GM21786 (cell line): ENCODE data around the gene CMKLR1.

Experiments used
- ATAC-seq: cut with Tn5 transposase; IDR thresholded peaks from one replicate; pipeline ENCODE4 v1.9.1; 2021; ENCODE audit not compliant: unreplicated experiment

The CMKLR1 gene, protein sequence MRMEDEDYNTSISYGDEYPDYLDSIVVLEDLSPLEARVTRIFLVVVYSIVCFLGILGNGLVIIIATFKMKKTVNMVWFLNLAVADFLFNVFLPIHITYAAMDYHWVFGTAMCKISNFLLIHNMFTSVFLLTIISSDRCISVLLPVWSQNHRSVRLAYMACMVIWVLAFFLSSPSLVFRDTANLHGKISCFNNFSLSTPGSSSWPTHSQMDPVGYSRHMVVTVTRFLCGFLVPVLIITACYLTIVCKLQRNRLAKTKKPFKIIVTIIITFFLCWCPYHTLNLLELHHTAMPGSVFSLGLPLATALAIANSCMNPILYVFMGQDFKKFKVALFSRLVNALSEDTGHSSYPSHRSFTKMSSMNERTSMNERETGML

DNA sequence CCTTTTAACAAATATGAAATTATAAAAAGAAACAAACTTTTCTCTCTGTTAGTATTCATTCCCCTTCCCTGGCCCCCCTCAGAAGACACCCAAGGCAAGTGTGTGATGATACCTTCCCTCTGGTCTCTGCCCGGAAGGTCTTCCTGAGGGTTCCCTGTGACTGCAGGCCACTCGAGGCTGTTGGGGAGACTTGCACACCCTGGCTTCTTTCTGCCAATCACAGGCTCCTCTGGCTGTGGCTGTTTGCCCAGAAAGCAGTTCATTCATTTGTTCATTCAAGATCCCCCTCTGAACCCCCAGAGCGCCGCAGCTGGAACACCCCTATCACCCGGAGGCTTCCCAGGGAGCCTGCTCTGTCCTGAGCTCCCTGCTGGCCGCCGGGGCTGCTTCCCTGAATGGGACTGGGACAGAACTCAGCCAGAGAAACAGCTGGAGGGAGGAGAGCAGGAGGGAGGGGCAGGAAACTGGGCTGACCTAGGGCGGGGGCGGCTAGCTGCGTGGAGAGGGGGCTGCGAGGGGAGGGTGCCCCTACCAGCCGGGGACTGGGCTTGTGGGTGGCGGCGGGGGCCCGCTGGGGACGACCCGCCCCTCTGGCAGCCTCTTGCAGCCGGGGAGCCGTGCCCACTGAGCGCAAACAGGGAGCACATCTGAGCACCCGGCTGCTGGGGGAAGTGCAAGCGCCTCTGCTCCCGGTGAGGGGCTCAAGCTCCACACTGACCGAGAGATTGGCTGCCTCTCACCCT is at the start of gene CMKLR1:
CMKLR1 (minus strand) TSS at position 397 of the 743 bp plus-strand sequence. CDS start 45,720 bp downstream, outside the sequence.
- ATAC-seq, result no peak

DNA sequence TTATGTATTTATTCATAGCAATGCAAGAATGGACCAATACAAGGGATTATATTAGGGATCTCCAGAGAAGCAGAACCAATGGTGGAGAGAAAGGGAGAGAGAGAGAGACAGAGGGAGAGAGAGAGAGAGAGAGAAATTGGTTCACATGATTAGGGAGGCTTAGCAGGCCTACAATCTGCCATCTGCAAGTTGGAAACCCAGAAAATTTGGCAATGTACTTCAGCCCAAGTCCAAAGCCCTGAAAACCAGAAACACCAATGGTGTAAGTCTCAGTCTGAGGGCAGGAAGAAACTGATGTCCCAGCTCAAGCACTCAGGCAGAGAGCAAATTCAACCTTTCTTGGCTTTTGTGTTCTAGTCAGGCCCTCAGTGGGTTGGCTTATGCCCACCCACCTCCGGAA is 48.7 kb upstream of the CMKLR1 start:
- ATAC-seq, result no peak

DNA sequence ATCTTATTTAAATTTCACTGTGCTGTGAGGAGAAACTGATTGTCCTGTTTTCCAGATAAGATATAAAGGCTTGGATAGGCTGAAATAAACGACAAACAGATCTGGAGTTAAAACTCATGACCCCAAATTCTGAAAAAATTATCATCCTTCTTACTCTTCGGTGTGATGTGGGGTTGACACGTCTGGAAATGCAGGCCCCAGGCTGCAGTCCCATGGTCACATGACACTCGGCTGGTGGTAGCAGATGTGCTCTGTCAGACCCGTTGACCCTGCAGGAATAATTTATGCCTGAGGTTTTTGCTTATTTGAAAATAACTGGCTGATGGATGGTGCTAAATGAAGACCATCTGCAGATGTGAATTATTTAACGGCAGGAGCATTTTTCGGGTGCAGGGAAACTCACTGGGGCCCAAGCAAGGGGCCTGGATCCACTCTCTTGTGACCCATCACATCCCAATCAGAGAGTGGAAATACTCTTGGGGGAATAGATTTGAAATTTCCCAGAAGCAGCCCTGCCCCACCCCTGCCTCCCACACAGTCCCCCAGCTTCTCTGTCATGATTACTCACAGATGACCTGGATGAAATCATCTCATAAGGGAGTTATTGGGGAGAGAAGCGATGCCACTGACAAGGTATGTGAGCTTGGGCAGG is 47.7 kb upstream of the CMKLR1 start:
- no peak for ATAC-seq

DNA sequence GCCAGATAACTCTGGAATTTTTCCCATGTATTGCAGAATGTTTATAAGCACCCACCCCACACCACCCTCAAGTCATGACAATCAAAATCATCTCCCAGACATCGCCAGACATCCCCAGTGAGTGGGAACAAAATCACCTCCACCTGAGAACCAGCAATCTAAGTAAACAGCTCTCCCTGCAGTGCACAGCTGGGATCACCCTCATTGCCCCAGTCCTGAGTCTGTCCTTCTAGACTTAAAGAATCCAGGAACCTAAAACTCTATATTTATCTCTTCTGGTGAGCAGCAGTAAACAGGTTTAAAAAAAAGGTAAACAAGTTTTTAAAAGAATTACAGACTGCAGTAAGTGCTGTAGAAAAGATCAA is 43.3 kb upstream of the CMKLR1 start:
- no peak for ATAC-seq

DNA sequence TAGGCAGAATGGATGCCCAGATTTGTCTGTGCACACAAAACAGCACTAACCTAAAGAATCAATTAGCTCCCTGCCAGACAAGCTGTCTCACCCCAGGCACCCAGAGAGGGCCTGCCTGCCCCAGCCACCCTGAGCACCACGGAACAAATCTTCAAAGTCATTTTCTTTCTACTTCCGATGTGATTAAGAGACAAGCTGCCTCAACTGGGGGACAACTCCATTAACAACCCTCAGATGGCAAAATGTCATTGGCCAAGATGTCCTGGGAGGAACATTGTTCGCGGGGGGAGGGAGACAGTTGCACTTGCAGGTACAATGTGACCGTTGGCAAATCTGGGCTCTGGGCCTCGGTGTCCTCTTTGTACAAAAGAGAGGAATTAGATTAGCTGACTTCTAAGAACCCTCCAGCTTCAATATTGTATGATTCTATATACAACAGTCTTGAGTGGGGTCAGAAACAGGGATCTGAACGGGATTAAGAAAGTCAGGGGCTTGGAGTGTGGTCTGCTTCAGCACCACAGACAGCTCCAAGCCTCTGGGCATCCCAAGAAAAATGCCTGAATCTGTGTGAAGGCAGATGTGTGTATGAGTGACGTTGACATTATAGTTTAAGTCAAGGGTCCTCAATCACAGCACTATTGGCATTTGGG is 42.8 kb upstream of the CMKLR1 start:
- no peak for ATAC-seq

DNA sequence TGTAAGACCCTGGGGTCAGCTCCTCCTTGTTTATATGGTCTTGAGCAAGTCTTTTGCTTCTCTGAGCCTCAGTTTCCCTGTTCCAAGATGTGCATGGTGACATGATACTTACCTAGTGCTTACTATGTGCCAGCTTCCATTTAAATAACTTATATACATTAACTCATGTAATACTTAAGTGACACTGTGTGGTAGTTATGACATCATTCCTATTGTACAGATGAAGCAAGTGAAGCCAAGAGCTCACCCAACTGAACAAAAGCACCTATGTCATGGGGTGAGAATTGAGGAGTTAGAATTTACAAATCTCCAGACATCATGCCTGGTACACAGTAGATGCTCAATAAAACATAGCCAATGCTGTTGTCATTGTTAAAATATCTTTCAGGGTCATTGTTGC is 41.3 kb upstream of the CMKLR1 start:
- no peak for ATAC-seq

DNA sequence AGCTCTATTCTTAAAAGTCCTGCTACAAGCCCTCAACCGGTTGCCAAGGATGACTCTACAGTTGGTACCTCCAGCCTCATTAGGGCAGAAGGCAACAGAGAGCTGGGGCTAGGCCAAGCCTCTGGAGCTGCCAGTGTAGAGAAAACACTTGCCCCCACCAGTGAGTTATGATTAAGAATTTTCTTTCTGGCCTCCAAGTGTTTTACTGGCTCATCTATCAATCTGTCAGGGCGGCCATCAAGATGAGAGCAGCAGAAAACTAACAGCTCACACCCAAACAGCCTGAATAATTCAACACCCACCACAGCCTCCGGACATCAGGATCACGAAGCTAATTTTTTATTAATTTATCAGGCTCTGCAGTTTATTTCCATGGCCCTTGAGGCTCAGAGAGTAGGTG is 40.7 kb upstream of the CMKLR1 start:
- ATAC-seq, result no peak

DNA sequence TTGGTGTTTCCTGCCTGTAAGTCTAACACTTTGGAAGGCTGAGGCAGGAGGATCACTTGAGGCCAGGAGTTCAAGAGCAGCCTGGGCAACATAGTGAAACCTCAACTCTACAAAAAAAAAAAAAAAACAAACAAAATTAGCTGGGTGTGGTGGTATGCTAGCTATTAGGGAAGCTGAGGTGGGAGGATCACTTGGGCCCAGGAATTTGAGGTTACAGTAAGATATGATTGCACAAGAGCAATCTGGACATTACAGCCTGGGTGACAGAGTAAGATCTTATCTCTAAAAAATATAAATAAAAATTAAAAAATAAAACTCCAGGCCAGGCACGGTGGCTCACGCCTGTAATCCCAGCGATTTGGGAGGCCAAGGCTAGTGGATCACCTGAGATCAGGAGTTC is 39.8 kb upstream of the CMKLR1 start:
- no peak for ATAC-seq

DNA sequence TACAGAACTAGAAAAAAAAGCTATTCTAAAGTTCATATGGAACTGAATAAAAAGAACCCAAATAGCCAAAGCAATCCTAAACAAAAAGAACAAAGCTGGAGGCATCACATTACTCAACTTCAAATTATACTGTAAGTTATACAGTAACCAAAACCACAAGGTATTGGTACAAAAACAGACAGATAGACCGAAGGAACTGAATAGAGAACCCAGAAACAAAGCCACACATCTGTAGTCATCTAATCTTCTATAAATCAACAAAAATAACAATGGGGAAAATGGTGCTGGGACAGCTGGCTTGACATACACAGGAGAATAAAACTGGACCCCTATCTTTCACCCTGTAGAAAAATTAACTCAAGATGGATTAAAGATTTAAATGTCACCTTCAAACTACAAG is 38.1 kb upstream of the CMKLR1 start:
- no peak for ATAC-seq

DNA sequence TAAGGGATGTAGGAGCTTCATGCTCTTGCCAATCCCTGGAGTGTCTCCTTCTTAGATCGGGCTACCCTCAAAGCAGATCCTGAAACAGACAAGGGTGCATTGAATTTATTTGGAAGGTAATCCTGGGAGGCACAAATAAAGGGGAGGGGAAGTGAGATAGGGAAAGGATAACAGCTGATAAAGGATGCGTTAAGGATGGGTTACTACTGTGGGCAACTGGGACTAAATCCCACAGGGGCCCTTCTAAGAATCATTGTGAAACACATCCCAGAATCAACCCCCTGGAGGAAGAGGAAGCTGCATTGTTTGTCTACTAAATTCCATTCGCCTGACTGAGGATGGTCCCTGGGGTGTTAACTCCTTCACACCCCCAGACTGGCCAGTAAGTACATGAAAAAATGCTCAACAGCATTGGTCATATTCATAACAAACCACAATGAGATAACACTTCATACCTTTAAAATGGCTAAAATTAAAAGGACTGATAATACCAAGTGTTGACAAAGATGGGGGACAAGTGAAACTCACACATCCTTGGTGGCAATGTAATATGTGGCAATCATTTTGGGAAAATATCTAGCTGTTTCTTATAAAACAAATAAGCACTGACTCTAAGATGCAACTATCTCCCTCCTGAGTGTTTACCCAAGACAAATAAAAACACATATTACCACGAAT is 37.0 kb upstream of the CMKLR1 start:
- no peak for ATAC-seq

DNA sequence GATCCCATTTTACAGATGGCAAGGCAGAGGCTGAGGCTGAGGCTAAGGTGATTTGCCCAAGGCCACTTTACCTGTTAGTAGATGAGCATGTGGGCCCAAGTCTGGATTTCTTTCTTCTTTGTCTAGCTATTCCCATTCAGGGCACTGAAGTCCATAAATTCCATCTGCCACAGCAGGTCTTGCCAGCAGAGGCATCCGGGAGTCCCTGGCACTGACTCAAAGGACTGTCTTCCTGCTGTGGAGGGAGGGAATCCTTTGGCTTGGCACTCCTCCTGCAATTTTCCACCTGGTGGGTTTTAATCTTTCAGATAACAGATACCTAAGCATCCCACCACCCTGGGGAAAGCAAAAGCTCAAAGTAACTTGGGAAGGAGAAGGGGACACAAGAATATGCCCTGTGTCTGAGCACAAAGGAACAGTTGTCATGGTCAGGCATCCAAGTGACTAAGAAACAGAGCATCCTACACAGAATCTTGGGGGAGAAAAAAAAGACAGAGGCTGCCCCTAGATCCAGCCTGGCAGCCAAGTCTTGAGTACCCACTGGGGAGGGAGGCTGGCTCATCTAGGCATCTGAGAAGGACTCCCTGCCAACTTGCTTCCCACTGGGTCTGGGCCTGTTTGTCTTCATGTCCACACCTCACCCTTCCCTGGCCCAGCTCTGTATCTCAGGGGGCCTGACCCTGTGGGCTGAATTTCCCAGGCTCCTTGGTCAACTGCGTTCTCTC is 35.6 kb upstream of the CMKLR1 start:
- ATAC-seq, result no peak

DNA sequence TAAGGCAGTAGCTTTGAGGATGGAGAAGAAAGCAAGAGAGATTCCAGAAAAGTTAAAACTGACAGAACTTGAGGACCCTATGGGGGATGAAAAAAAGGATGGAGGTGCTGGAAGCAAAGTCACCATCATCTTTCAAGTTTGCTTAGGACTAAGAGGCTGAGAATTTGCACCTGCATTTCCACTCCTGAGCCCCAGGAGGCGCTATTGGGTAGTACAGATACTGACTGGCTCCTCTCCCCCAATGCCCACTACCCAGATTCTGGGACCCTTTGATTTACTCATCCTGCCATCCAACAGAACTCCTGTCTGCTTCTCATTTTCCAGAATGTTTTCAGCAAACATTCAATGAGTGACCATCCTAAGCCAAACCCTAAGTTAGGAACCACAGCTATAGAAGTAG is 34.0 kb upstream of the CMKLR1 start:
- no peak for ATAC-seq

DNA sequence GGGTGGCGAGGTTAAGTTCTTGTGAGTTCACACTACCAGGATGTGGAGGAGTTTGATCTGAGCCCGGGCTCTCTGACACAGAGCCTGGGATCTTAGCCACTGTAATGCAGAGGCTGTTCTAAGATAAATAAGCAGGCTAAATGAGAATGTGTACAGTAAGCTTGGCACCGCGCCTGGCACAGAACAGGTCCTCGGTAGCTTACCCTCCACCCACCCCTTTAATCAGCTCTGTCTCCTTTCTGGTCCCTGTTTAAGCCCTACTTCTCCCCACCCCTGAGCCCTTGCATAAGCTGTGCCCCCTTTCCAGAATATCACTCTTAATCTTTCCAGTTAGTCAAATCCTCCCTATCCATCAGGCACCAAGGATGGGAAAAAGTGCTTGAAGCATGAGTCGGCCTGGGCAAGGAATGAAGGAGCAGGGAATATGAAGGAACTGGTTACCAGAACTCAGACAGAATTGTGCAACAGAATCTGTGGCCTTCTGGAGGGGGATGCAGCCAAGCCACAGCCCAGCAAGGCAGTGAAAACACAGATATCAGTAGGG is 32.8 kb upstream of the CMKLR1 start:
- no peak for ATAC-seq

DNA sequence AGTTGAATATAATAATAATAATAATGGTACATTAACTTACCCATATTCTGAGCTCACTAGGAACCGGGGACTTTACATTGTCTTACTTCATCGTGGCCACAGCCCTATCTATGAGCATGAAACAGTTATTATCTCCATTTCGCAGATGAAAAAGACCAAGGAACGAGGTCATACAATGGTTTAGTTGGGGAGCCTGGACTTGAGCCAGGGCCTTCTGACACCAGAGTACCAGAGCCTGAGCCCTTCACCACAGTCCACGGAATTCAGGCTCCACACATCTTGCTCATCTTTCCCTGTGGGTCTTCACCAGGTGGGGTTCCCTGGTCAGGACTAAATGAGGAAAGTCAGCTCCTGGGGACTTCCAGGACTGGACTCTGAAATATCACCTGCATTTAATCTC is 31.3 kb upstream of the CMKLR1 start:
- no peak for ATAC-seq

DNA sequence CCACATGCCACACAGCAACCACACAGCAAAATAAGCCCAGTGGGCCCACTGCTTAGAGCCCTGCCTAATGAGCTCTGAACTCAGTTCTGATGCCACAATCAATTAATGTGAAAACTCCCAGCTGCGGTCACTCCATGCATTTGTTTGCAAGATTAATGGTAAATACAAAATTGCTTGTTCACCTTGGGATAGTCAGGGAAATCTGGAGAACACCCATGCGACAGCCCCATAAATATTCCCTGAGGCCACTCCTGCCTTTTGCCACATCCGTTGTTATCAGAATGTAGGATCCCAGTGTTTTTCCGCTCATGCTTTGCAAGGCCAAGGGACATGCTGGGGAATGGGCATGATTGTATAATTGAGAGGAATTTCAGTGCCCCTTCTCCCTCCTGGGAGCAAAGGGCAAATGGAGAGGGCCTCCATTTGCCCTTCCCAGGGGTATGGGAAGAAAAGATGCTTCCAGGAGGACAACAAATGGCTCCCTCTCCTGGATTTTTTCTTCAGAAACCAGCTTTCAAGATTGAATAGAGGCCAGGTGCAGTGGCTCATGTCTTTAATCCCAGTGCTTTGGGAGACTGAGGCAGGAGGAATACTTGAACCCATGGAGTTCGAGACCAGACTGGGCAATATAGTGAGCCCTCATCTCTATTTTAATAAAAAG is 30.8 kb upstream of the CMKLR1 start:
- no peak for ATAC-seq

DNA sequence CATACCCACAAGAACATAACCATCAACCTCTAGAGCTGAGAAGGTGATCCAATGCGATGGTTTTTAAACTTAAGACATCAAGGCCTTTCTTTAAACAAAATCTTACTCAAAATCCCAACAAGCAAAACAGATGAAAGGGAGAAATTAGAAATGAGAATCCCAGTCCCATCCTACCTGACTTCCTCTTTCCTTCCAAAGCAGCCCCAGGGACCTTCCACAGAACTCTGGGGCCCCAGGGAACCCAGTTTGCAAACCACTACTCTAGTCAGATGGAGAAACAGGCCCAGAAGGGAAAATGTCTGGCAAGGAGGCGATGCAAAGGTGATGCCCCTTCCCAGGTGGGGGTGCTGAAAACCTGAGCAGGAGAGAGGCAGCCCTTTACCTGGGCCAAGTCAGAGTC is 29.0 kb upstream of the CMKLR1 start:
- ATAC-seq, result no peak

DNA sequence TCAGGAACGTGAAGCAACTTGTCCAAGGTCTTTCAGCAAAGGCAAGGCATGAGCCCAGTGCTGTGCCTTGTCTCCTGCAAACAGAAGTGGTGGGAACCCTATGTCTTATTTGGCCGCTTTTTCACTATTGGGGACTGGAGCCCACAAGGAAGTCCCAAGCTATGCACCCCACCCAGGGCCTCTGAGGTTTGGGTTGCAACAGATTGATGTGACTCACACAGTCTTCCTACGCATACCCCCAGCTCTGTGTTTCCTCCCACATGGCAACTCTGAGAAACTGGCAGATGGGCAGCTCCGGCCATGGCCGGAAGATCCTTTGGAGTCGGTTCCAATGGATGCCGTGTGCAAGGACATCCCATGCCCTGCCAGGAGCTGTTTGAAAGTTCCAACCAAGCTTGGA is 28.3 kb upstream of the CMKLR1 start:
- no peak for ATAC-seq

DNA sequence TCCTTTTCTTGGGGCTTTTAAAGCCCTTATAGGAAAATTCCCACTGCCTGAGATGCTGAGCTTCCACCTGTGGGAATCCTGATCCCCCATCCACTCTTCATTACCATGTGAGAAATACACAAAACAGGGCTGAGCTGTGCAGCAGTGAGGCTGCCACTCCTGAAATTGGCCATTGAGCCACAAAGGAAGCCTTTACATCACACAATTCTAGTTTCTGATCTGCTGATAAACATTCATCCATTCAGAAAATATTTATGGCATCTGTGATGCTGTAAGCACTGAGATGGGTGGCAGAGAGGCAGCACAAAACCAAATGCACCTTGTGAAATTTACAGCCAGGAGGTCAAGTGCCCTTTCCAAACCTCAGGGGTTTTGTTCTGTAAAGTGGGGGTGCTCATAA is 26.2 kb upstream of the CMKLR1 start:
- no peak for ATAC-seq

DNA sequence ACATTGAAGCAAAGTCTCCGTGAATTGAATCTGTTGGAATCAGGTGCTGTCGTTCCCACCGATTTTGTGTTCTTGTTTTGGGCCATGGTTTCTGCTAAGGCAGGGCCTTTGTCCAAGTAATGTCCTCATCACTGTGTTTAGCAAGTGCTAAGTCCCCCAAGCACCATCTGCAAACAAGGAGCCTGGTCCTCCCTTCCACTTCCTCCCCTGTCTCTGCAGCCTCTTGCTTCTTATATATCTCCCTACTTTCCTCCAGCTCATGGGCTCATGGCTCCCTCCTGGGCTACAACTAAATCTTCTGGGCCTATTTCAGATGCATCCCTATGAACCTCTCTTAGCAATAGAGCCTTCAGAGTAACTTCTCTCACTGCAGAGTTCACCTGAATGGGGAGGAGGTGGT is 25.8 kb upstream of the CMKLR1 start:
- no peak for ATAC-seq

DNA sequence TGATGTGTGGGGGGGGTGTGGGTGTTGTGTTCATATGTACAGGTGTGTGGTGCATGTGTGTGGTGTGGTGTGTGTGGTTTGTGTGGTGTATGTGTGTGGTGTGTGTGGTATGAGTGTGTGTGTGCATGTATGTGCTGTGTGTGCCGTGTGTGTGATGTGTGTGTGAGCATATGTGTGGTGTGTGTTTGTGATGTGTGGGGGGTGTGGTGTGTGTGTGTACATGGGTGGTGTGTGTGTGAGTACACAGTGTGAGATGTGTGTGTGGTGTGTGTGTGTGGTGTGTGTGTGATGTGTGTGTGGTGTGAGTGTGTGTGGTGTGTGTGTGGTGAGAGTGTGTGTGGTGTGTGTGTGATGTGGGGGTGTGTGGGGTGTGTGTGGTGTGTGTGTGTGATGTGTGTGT is 24.5 kb upstream of the CMKLR1 start:
- ATAC-seq, result no peak
